SK-MEL-5 (cell line): ENCODE results near the gene CARD11. TPM values are rescaled to one million over a fixed set of nuclear protein-coding genes. Genes with fewer than 3 reads are reported as not detected.
A peak's percentile ranks its signal among the peaks of the same experiment; 100 is the strongest.
"Not testable (repeated sequence)": the region's sequence is repeated elsewhere in the genome, so short reads cannot be mapped to it uniquely, and the experiment has no call there.

Experiments used
- DNase-seq: peaks from one replicate; pipeline ENCODE4 v3.0.0-alpha.2; 2016; ENCODE audit warnings: low read depth, low spot score
- in situ Hi-C: cut with HindIII; loops from 2 replicates; pipeline ENCODE4 v1.10.0; 2016; ENCODE audit warnings: low sequenced_read_pairs, high pct_unique_total_duplicates, low pct_unique_long_range_greater_than_20kb
- total RNA-seq: library from RNA; depleted of rRNA; stranded (reverse); fragments of >200 nt; shearing (Covaris generic); gene quantifications from 2 replicates; pipeline ENCODE4 v1.2.3, GENCODE V29; 2014

CARD11 gene
- total RNA-seq, 1 experiment from 2014 or later = not detected

- in situ Hi-C loops = no loop called here
Observed at GRCh38 chr7:3032256-3032655, 11.4 kb downstream of the CARD11 start.

DNA sequence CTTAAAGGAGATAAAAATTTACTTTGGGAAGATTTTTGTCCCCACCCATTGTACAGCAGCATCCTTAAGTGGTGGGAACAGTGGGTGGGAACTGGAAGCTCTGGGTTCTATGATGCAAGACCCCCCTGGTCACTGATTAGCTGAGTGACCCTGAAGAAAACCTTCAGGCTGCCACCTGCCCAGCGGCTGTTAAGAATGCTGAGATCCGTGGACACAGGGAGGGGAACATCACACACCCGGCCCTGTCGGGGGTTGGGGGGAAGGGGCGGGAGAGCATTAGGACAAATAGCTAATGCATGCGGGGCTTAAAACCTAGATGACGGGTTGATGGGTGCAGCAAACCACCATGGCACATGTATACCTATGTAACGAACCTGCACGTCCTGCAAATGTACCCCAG lies 14.5 kb downstream of the CARD11 start:
- in situ Hi-C loops = no loop called here
- DNase-seq = no peak

More at GRCh38 chr7:3032256-3032655, 11.4 kb downstream of the CARD11 start:
- DNase-seq = no peak

DNA sequence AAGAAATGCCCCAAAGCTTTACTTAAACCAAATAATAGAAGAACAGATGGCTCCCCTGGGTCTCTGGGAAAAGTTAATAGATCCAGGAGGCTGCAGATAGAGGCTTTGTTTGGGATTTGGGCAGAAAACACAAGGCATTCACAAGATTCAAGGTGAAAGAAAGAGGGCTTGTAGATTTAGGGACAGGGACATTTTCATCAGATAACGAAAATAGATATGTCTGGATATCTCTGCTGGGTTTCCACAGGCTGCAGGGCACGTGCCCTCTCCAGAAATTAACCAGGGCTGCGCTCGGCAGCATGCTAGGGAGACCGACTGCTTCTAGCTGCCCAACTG lies 14.9 kb downstream of the CARD11 start:
- DNase-seq = no peak
- in situ Hi-C loops = no loop called here

GRCh38 chr7:3028071-3028757 lies 15.5 kb downstream of the CARD11 start:
- DNase-seq = peak; percentile 26
- in situ Hi-C loops = no loop called here

DNA sequence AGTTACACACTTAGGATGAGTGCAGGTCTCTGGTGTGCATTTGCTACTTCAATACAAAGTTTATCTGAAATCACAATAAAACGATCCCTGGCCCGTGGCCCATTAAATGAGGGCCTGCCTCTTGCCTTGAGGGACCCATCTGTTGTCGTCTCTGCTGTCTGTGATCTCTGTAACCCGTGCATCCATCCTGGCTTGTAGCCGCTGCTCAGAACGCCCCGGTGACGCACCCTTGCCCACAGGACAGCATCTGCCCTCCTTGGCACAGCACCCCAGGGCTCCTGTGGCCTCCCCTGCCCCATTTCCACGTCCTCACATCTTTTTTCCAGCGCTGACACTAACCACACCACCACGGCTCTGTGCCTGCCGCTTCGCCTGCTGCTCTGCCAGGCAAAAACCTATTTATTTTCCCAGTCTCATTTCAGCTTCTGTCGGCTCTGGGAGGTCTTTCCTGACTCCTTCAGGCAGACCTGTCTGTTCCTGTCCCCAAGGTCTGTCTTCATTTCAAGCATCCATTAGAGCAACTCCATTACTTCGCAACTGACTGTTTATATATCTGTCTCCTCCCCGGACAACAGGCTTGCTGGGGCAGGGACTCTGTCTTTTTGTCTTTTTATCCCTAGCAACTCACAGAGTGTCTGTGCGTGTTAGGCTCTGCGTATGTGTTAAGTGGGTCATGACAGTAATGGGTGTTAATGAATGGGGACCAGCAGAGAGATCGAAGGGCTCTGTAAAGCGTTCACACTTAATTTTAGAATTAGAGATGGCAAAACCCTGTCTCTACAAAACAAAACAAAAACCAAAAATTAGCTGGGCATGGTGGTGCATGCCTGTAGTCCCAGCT lies 16.4 kb downstream of the CARD11 start:
- no peak for DNase-seq
- in situ Hi-C loops = no loop called here

DNA sequence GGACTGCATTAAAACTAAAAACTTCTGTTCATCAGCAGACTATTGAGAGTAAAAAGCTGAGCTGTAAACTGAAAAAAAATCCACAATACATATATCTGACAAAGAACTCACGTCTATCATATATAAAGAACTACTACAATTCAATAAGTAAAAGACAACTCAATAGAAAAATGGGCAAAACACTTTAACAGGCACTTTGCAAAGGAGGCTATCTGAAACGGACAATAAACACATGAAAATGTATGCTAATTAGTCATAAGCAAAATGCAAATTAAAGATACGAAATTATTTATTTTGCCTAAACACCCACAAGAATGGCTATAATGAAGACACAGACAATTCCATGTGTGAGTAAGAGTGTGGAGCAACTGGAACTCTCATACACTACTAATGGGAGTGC lies 18.1 kb downstream of the CARD11 start:
- in situ Hi-C loops = no loop called here
- DNase-seq = no peak

DNA sequence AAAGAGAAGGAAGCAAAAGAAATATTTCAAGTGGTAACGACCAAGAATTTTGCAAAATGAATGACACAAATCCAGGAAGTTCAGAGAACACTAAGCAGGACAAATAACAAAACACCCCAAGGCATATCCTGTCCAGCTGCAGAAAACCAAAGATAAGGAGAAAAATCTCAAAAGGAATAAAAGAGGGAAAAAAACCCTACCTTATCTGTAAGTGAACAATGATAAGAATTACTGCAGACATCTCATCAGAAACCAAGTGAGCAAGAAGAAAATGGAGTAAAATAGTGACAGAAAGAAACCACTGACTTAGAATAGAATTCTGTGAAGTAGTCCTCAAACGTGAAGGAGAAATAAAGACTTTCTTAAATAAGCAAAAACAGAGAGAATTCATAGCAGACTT lies 21.8 kb downstream of the CARD11 start:
- in situ Hi-C loops = no loop called here
- DNase-seq = no peak

DNA sequence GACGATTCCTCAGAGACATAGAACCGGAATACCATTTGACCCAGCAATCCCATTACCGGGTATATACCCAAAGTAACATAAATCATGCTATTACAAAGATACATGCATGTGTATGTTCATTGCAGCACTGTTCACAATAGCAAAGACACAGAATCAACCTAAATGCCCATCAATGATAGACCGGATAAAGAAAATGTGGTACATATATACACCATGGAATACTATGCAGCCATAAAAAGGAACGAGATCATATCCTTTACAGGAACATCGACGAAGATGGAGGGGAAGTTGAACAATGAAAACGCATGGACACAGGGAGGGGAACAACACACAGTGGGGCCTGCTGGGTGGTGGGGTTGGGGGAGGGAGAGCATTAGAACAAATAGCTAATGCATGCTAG lies 22.4 kb downstream of the CARD11 start:
- in situ Hi-C loops, DNase-seq: not testable (repeated sequence)

DNA sequence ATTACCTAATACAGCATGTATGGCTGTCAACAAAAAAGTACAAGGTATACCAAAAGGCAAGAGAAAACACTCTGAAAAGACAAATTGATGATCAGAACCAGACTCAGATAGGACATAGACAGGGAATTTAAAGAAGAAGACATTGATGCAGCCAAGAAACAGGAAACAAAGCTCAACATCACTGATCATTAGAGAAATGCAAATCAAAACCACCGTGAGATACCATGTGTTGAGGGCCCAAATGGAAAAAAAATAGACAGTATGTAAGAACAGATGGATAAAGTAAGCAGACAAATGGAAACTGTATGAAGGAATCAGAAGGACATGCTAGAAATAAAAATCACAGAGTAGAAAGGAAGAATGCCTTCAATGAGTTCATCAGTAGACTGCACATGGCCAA lies 23.3 kb downstream of the CARD11 start:
- no peak for DNase-seq
- in situ Hi-C loops = no loop called here

GRCh38 chr7:3019801-3020200 lies 23.9 kb downstream of the CARD11 start:
- DNase-seq = no peak
- in situ Hi-C loops = no loop called here

- no peak for DNase-seq
- in situ Hi-C loops = no loop called here
Observed at GRCh38 chr7:3013975-3014792, 29.5 kb downstream of the CARD11 start.

DNA sequence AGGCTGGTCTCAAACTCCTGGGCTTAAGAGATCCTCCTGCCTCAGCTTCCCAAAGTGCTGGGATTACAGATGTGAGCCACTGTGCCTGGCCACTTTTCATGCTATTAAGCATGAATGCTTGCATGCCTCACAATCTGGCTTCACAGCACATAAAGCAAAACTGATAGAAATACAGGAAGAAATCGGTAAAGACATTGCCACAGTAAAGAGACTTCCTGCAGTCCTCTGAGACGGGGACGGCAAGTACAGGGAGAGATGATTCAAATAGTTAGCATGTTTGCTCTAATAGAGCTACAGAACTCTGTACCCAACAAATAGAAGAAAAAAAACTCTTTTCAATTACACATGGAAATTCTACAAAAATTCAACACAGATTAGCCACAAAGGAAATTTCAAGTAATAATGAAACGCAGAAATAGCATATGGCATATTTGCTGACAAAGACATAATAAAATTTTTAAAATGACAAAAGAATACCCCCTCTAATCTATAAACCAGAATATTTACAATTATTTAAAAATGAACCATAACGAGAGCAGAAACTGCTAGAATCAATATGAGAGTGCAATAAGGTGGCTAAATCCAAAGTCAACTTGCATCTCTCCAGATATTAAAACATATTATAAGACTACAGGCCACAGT lies 32.3 kb downstream of the CARD11 start:
- no peak for DNase-seq
- in situ Hi-C loops = no loop called here

DNA sequence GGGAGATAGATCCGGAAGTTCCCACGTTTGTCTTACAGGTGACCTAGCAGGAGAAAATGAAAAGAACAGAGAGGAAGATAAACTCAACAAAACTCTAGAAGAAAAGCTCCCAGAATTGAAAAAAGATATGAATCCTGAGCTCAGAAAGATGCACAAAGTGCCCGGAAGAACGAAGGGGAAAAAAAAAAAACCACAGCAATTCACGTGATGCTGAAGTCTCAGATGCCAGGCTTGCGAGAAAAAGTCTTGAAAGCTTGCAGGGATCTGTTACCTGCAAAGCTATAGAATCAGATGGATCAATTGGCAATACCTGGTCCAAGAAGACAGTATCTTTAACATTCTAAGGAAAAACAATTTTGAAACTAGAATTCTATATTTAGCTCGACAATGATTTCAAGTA lies 33.5 kb downstream of the CARD11 start:
- in situ Hi-C loops = no loop called here
- no peak for DNase-seq

- DNase-seq = no peak
- in situ Hi-C loops = no loop called here
Observed at GRCh38 chr7:3009086-3009485, 34.6 kb downstream of the CARD11 start.

GRCh38 chr7:3008386-3008785 lies 35.3 kb downstream of the CARD11 start:
- no peak for DNase-seq
- in situ Hi-C loops = no loop called here

GRCh38 chr7:3007696-3008095 lies 36.0 kb downstream of the CARD11 start:
- DNase-seq = no peak
- in situ Hi-C loops = no loop called here

- DNase-seq = no peak
- in situ Hi-C loops = no loop called here
Observed at GRCh38 chr7:3005257-3005656, 38.4 kb downstream of the CARD11 start.

DNA sequence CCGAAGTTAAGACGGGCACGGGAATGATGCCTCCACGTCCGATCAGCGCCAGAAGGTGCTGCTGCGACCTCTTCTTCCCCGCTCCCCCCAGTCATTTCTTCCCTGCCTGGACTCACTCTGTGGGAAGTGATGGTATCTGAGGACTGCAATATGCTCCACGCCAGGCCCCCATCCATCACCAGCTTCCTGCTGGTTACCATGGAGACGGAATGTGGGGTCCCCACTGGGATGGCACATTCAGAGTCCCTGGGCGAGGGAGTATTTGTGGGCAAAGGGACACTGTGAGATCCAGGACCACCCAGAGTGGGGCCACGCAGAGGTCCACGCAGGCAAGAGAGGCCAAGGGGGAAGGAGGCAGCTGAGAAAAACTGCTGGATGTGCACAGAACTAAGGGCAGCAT lies 39.7 kb downstream of the CARD11 start:
- no peak for DNase-seq
- in situ Hi-C loops = no loop called here
